H9 (cell line): ENCODE data around the gene PNKD. TPM values are rescaled to one million over a fixed set of nuclear protein-coding genes. Genes with fewer than 3 reads are reported as not detected.

Experiments
- DNase-seq: peaks from one replicate; pipeline ENCODE4 v3.0.0-alpha.2; 2017
- H2AFZ ChIP-seq: one replicate; pipeline ENCODE4 v1.6.1; 2013; ENCODE audit warnings: mild to moderate bottlenecking, low read length, control low read depth, moderate library complexity
- H2AK5ac ChIP-seq: 2 replicates; pipeline ENCODE4 v1.6.1; 2013; ENCODE audit warnings: low read length, control low read depth, mixed read lengths; ENCODE audit not compliant: insufficient read length
- H2BK120ac ChIP-seq: one replicate; pipeline ENCODE4 v1.6.1; 2013; ENCODE audit warnings: low read depth, mild to moderate bottlenecking, low read length, control low read depth, inconsistent platforms; ENCODE audit not compliant: poor library complexity, severe bottlenecking
- H2BK12ac ChIP-seq: 2 replicates; pipeline ENCODE4 v1.6.1; 2013; ENCODE audit warnings: low read length, control low read depth, mixed read lengths, low read depth; ENCODE audit not compliant: insufficient read length
- H2BK15ac ChIP-seq: 2 replicates; pipeline ENCODE4 v1.6.1; 2013; ENCODE audit warnings: low read depth, low read length, control low read depth
- H2BK20ac ChIP-seq: one replicate; pipeline ENCODE4 v1.6.1; 2013; ENCODE audit warnings: low read depth, mild to moderate bottlenecking, low read length, control low read depth, inconsistent platforms; ENCODE audit not compliant: poor library complexity, severe bottlenecking
- H2BK5ac ChIP-seq: 2 replicates; pipeline ENCODE4 v1.6.1; 2013; ENCODE audit warnings: low read length, control low read depth, mixed read lengths; ENCODE audit not compliant: insufficient read length
- H3K14ac ChIP-seq: 2 replicates; pipeline ENCODE4 v1.6.1; 2013; ENCODE audit warnings: low read length, control low read depth; ENCODE audit not compliant: insufficient read depth
- H3K18ac ChIP-seq: 2 replicates; pipeline ENCODE4 v1.6.1; 2013; ENCODE audit warnings: low read depth, mild to moderate bottlenecking, mixed read lengths, low read length, control low read depth; ENCODE audit not compliant: insufficient read length
- H3K23ac ChIP-seq: 2 replicates; pipeline ENCODE4 v1.6.1; 2013; ENCODE audit warnings: low read length, control low read depth, mixed read lengths, low read depth; ENCODE audit not compliant: insufficient read length
- H3K23me2 ChIP-seq: 2 replicates; pipeline ENCODE4 v1.6.1; 2013; ENCODE audit warnings: low read depth, mild to moderate bottlenecking, mixed read lengths, low read length, control low read depth; ENCODE audit not compliant: insufficient read length, poor library complexity, severe bottlenecking
- H3K27ac ChIP-seq: 2 replicates; pipeline ENCODE4 v1.5.1; 2013; ENCODE audit warnings: low read length, control low read depth, mixed read lengths, low read depth; ENCODE audit not compliant: insufficient read length
- H3K27me3 ChIP-seq: 2 replicates; pipeline ENCODE4 v1.6.1; 2013; ENCODE audit warnings: low read length, control low read depth, inconsistent platforms; ENCODE audit not compliant: insufficient read depth
- H3K4ac ChIP-seq: 2 replicates; pipeline ENCODE4 v1.6.1; 2013; ENCODE audit warnings: low read depth, mild to moderate bottlenecking, control low read depth, inconsistent platforms, low read length, moderate library complexity
- H3K4me1 ChIP-seq: 2 replicates; pipeline ENCODE4 v1.6.1; 2013; ENCODE audit warnings: low read length, control low read depth, inconsistent platforms; ENCODE audit not compliant: insufficient read depth
- H3K4me2 ChIP-seq: 2 replicates; pipeline ENCODE4 v1.6.1; 2013; ENCODE audit warnings: low read length, control low read depth, mixed read lengths; ENCODE audit not compliant: insufficient read length, insufficient read depth
- H3K56ac ChIP-seq: 2 replicates; pipeline ENCODE4 v1.6.1; 2013; ENCODE audit warnings: low read depth, mild to moderate bottlenecking, mixed read lengths, low read length, control low read depth; ENCODE audit not compliant: insufficient read length
- H3K79me1 ChIP-seq: 2 replicates; pipeline ENCODE4 v1.6.1; 2013; ENCODE audit warnings: low read depth, mild to moderate bottlenecking, moderate library complexity, low read length, control low read depth, inconsistent platforms; ENCODE audit not compliant: insufficient read depth, poor library complexity, severe bottlenecking
- H3K79me2 ChIP-seq: 2 replicates; pipeline ENCODE4 v1.6.1; 2013; ENCODE audit warnings: low read length, control low read depth, inconsistent platforms; ENCODE audit not compliant: insufficient read depth
- H3K9ac ChIP-seq: 2 replicates; pipeline ENCODE4 v1.6.1; 2013; ENCODE audit warnings: low read length, control low read depth, mixed read lengths; ENCODE audit not compliant: insufficient read length; ENCODE audit errors: extremely low read depth
- H3K9me3 ChIP-seq: one replicate; pipeline ENCODE4 v1.6.1; 2013; ENCODE audit warnings: low read depth, low read length, inconsistent platforms; ENCODE audit not compliant: control insufficient read depth
- H3T11ph ChIP-seq: one replicate; pipeline ENCODE4 v1.6.1; 2013; ENCODE audit warnings: mild to moderate bottlenecking, low read length, control low read depth, inconsistent platforms
- H4K20me1 ChIP-seq: one replicate; pipeline ENCODE4 v1.6.1; 2013; ENCODE audit not compliant: control insufficient read depth, insufficient read length, insufficient read depth
- H4K5ac ChIP-seq: 2 replicates; pipeline ENCODE4 v1.6.1; 2013; ENCODE audit warnings: low read depth, mild to moderate bottlenecking, mixed read lengths, low read length, control low read depth; ENCODE audit not compliant: insufficient read length
- H4K8ac ChIP-seq: replicated peaks from 2 replicates; pipeline ENCODE4 v1.6.1; 2013; ENCODE audit warnings: low read length, control low read depth, mixed read lengths, low read depth; ENCODE audit not compliant: insufficient read length
- H4K91ac ChIP-seq: 2 replicates; pipeline ENCODE4 v1.6.1; 2013; ENCODE audit warnings: low read depth, mild to moderate bottlenecking, moderate library complexity, mixed read lengths, low read length, control low read depth; ENCODE audit not compliant: insufficient read length
- H3K27ac Mint-ChIP-seq, 3 experiments: 2 replicates in 2 of 3; 3 replicates in 1 of 3; pipeline ENCODE4 v1.8.0; 2020 to 2021; ENCODE audit warnings: mixed read lengths in 3 of 3, mild to moderate bottlenecking in 1 of 3, moderate library complexity in 1 of 3
- H3K27me3 Mint-ChIP-seq: 2 replicates; pipeline ENCODE4 v1.8.0; 2021; ENCODE audit warnings: low read depth, mild to moderate bottlenecking, moderate library complexity, mixed read lengths
- H3K36me3 Mint-ChIP-seq, 3 experiments: 2 replicates in 2 of 3; 3 replicates in 1 of 3; pipeline ENCODE4 v1.8.0; 2020 to 2021; ENCODE audit warnings: low read depth in 3 of 3, mixed read lengths in 3 of 3; ENCODE audit not compliant: insufficient read depth in 1 of 3
- H3K4me1 Mint-ChIP-seq, 2 experiments: 2 replicates each; pipeline ENCODE4 v1.8.0; 2020; ENCODE audit warnings: mixed read lengths in 2 of 2
- H3K4me3 Mint-ChIP-seq, 2 experiments: 2 replicates in 1 of 2; 3 replicates in 1 of 2; pipeline ENCODE4 v1.8.0; 2020 to 2021; ENCODE audit warnings: mild to moderate bottlenecking in 2 of 2, mixed read lengths in 2 of 2, moderate library complexity in 1 of 2
- H3K9me3 Mint-ChIP-seq, 2 experiments: 2 replicates in 1 of 2; 3 replicates in 1 of 2; pipeline ENCODE4 v1.8.0; 2020; ENCODE audit warnings: mild to moderate bottlenecking in 2 of 2, mixed read lengths in 2 of 2, moderate library complexity in 1 of 2
- WGBS: extraction: QIAGEN DNeasy Blood & Tissue Kit; methylation state at CpG from one replicate; pipeline ENCODE4 v1.1.7; 2013; ENCODE audit warnings: missing lambda C conversion rate, low lambda C conversion rate, mixed read lengths; ENCODE audit not compliant: insufficient read length; ENCODE audit errors: extremely low coverage; 5-methylcytosine and 5-hydroxymethylcytosine counted together
- total RNA-seq: library from RNA; stranded (reverse); gene quantifications from 2 replicates; pipeline ENCODE4 v1.2.1, GENCODE V29; 2021
- TF ChIP-seq, protein P1 (sequence below): fragments of 200-600 bp; sonication (generic); conservative IDR thresholded peaks from 3 replicates; pipeline ENCODE4 v1.8.0; 2021; ENCODE audit warnings: antibody characterized with exemption, mild to moderate bottlenecking

The PNKD gene
- total RNA-seq, 1 experiment from 2014 or later = 31.6 TPM

GRCh38 chr2:218327451-218328210 lies 57.3 kb downstream of the PNKD start:
- Mint-ChIP-seq H3K27me3 (no peaks in the 10 kb centered on the region), H3K4me1 (peaks cover 43 to 58% of the 10 kb centered on the region in 2 experiments), H3K4me3 (no peak overlapping the region), H3K9me3 (no peaks in the 10 kb centered on the region), H3K27ac (peak overlapping the region; percentile 27 to 79 (median 34); a peak in 4 of 7 replicates), H3K36me3 (no peaks in the 10 kb centered on the region)
- H3K18ac ChIP-seq = no peak overlapping the region
- H2BK20ac ChIP-seq = no peak overlapping the region
- no peak overlapping the region for H2BK5ac ChIP-seq
- H3K4me1 ChIP-seq = peaks cover 7% of the 10 kb centered on the region; the same call in 1 of the 2 replicates
- no peak overlapping the region for H3K9ac ChIP-seq
- H3T11ph ChIP-seq = no peak overlapping the region
- H2AFZ ChIP-seq = no peak overlapping the region
- TF ChIP-seq, protein P1, sequence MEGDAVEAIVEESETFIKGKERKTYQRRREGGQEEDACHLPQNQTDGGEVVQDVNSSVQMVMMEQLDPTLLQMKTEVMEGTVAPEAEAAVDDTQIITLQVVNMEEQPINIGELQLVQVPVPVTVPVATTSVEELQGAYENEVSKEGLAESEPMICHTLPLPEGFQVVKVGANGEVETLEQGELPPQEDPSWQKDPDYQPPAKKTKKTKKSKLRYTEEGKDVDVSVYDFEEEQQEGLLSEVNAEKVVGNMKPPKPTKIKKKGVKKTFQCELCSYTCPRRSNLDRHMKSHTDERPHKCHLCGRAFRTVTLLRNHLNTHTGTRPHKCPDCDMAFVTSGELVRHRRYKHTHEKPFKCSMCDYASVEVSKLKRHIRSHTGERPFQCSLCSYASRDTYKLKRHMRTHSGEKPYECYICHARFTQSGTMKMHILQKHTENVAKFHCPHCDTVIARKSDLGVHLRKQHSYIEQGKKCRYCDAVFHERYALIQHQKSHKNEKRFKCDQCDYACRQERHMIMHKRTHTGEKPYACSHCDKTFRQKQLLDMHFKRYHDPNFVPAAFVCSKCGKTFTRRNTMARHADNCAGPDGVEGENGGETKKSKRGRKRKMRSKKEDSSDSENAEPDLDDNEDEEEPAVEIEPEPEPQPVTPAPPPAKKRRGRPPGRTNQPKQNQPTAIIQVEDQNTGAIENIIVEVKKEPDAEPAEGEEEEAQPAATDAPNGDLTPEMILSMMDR = no peak
- H3K79me1 ChIP-seq = no peaks in the 10 kb centered on the region
- H3K4me2 ChIP-seq = no peak overlapping the region
- H4K5ac ChIP-seq = no peak overlapping the region
- H3K9me3 ChIP-seq = no peaks in the 10 kb centered on the region
- no peak overlapping the region for H3K4ac ChIP-seq
- H2AK5ac ChIP-seq = no peak overlapping the region
- no CpG with 5 or more reads among the region's 11 CpGs for WGBS
- H3K27me3 ChIP-seq = no peaks in the 10 kb centered on the region
- H3K79me2 ChIP-seq = no peaks in the 10 kb centered on the region
- H2BK12ac ChIP-seq = no peak overlapping the region
- H3K14ac ChIP-seq = no peak overlapping the region
- H3K27ac ChIP-seq = no peak overlapping the region
- H4K8ac ChIP-seq = no peak overlapping the region
- no peaks in the 10 kb centered on the region for H4K20me1 ChIP-seq
- peaks cover 9% of the 10 kb centered on the region for H3K23me2 ChIP-seq
- no peak for DNase-seq
- no peak overlapping the region for H2BK120ac ChIP-seq
- H4K91ac ChIP-seq = no peak overlapping the region
- no peak overlapping the region for H3K23ac ChIP-seq
- H3K56ac ChIP-seq = no peak overlapping the region
- no peak overlapping the region for H2BK15ac ChIP-seq
